ENCODE measurements around the gene FXYD6.

DNA sequence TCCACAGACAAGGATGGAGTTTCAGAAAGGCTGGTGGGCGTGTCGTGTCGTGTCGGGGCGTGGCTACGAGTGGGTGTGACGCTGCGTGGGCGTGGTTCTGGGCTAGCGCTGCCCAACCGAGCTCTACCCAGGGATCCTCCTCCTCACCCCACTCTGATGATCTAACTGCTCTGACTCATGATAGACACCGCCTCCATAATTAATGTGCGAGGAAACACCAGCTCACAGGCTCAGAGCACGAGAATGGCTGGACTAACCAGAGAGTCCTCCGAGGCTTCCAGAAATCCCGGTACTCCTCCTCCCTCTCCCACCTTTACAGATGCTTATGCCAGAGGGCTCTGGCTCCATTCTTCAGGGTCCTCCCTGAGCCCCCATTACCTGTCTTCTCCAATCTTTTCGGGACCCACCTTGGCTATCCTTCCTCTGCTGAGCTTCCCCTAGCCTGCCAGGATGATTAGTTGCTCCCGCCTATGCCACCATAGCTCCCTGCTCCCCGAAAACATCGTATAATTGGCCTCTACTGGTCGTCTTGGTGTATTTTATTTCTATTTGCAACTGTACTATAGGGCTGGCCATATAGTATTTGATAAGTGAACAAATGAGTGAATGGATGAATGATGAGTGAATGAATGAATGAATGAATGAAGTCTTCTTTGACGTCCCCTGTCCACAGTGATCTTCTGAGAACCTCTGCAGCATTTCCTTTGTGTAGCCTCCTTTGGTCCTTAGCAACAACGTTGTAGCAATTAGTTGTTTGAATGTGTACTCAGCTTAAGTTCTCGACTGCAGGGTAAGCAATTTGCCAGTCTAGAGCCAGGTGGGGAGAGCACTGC lies 31.0 kb upstream of the FXYD6 start:
- TF ChIP-seq CTCF (conservative IDR thresholded peaks at IDR 0.05; ENCODE audit: low read length) (no peak), EZH2phosphoT487 (IDR thresholded peaks at IDR 0.05; ENCODE audit: borderline replicate concordance, low read depth, low read length) (no peak)

Measured in OCI-LY7 (cell line).